Fibroblast of pulmonary artery (primary cell): ENCODE data around the gene RPL18.
"Not testable (repeated sequence)": the region's sequence is repeated elsewhere in the genome, so short reads cannot be mapped to it uniquely, and the experiment has no call there.

Experiments used
- DNase-seq: peaks from one replicate; pipeline ENCODE4 v3.0.0-alpha.2; 2010; ENCODE audit warnings: low read depth
- H3K4me3 ChIP-seq: replicated peaks from 2 replicates; pipeline ENCODE4 v1.5.1; 2011; ENCODE audit warnings: low read depth, mild to moderate bottlenecking, control low read depth, low read length, moderate library complexity
- TF ChIP-seq, protein P1 (sequence below): IDR thresholded peaks from 2 replicates; pipeline ENCODE4 v1.5.1; 2011; ENCODE audit warnings: mild to moderate bottlenecking, control low read depth, low read length, inconsistent platforms; ENCODE audit errors: missing control alignments

The RPL18 gene

GRCh38 chr19:48595171-48595570 lies 23.8 kb downstream of the RPL18 start:
- DNase-seq: no peak
- TF ChIP-seq, protein P1, sequence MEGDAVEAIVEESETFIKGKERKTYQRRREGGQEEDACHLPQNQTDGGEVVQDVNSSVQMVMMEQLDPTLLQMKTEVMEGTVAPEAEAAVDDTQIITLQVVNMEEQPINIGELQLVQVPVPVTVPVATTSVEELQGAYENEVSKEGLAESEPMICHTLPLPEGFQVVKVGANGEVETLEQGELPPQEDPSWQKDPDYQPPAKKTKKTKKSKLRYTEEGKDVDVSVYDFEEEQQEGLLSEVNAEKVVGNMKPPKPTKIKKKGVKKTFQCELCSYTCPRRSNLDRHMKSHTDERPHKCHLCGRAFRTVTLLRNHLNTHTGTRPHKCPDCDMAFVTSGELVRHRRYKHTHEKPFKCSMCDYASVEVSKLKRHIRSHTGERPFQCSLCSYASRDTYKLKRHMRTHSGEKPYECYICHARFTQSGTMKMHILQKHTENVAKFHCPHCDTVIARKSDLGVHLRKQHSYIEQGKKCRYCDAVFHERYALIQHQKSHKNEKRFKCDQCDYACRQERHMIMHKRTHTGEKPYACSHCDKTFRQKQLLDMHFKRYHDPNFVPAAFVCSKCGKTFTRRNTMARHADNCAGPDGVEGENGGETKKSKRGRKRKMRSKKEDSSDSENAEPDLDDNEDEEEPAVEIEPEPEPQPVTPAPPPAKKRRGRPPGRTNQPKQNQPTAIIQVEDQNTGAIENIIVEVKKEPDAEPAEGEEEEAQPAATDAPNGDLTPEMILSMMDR: no peak
- H3K4me3 ChIP-seq: no peak overlapping the region

GRCh38 chr19:48591021-48591420 lies 28.0 kb downstream of the RPL18 start:
- TF ChIP-seq, protein P1: peak; percentile 13
- peak; percentile 30 for DNase-seq
- H3K4me3 ChIP-seq: no peak overlapping the region

- TF ChIP-seq, protein P1: peak; percentile 91
- H3K4me3 ChIP-seq: peak overlapping the region; percentile 46
These were observed 30.1 kb downstream of the RPL18 start for GRCh38 chr19:48588670-48589401.

DNA sequence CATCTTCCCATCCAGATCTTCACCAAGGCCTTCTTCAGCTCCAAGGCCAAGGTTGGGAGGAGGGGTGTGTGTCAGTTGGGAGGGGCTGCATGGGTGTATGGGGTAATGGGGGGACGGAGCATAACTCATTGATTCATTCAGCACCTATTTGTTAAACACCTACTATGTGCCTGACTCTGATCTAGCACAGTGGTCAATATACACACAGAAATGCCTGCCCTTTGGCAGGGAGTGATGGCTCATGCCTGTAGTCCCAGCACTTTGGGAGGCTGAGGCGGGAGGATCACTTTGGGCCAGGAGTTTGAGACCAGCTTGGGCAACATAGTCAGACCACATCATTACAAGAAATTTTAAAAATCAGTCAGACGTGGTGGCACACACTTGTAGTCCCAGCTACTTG lies 31.6 kb downstream of the RPL18 start:
- DNase-seq: no peak
- no peak overlapping the region for H3K4me3 ChIP-seq
- TF ChIP-seq, protein P1: no peak

More at GRCh38 chr19:48588670-48589401, 30.1 kb downstream of the RPL18 start:
- peak; percentile 84 for DNase-seq

GRCh38 chr19:48582168-48582567 lies 36.8 kb downstream of the RPL18 start:
- TF ChIP-seq, protein P1: no peak
- DNase-seq: no peak
- H3K4me3 ChIP-seq: no peak overlapping the region

GRCh38 chr19:48578891-48579290 lies 40.1 kb downstream of the RPL18 start:
- DNase-seq: no peak
- TF ChIP-seq, protein P1: no peak
- H3K4me3 ChIP-seq: no peak overlapping the region

DNA sequence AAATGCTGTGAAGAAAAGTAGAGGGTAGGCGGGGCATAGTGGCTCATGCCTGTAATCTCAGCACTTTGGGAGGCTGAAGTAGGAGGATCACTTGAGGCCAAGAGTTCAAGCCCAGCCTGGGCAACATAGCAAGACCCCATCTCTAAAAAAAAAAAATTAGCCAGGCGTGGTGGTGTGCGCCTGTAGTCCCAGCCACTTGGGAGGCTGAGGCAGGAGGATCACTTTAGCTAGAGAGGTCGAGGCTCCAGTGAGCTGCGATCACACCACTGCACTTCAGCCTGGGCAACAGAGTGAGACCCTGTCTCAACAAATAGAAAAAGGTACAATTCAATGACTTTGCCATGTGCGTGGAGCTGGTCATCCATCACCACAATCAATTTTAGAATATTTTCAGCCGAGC lies 41.1 kb downstream of the RPL18 start:
- DNase-seq, H3K4me3 ChIP-seq: not testable (repeated sequence)
